HepG2 (cell line): ENCODE data around the gene MCRS1. TPM values are rescaled to one million over a fixed set of nuclear protein-coding genes. Genes with fewer than 3 reads are reported as not detected.

Experiments used
- ATAC-seq: fragments of 200-7000 bp; cut with Tn5 transposase; 3 replicates; pipeline ENCODE4 v1.9.1; 2020; ENCODE audit warnings: mild to moderate bottlenecking, moderate library complexity
- BruUV-seq: library from RNA; stranded (reverse); fragments of 400-500 nt; replicated peaks from 2 replicates; lab custom pipeline; 2021; lab: Mats Ljungman, UMichigan
- CTCF ChIA-PET: fragments of 300-600 bp; formaldehyde crosslinking; extraction: SDS; loops from one replicate; lab custom pipeline; 2021; ENCODE audit warnings: low total read pairs, inconsistent platforms, low intra/inter-chr PET ratio; lab: Yijun Ruan, JAX
- POLR2A ChIA-PET: fragments of 350-600 bp; sonication (Branson Sonifier 250); formaldehyde crosslinking; loops from one replicate; lab custom pipeline; 2020; ENCODE audit warnings: antibody characterized with exemption, inconsistent platforms; lab: Yijun Ruan, JAX
- DNase-seq: peaks from one replicate; pipeline ENCODE4 v3.0.0-alpha.2; 2015; ENCODE audit warnings: low spot score
- FAIRE-seq: peaks from 3 replicates; lab custom pipeline; 2011; peaks lifted over from hg19 to GRCh38; lab: Jason Lieb, UNC
- H2AFZ ChIP-seq: one replicate; pipeline ENCODE4 v1.6.1; 2011; ENCODE audit warnings: low read length, inconsistent platforms
- H3K27ac ChIP-seq: fragments of 300-600 bp; 3 replicates; pipeline ENCODE4 v1.8.0; 2011; ENCODE audit warnings: mixed run types, mild to moderate bottlenecking, mixed read lengths, low read length, inconsistent platforms; ENCODE audit not compliant: insufficient read depth; ENCODE audit errors: extremely low read length
- H3K27me3 ChIP-seq, 2 experiments: fragments of 200-600 bp in 1 of 2; 2 replicates in 1 of 2; 3 replicates in 1 of 2; pipeline versions ENCODE4 v1.6.0 to v1.8.0; 2011; ENCODE audit warnings: low read length in 2 of 2, mild to moderate bottlenecking in 2 of 2, moderate library complexity in 2 of 2, inconsistent platforms in 1 of 2; ENCODE audit not compliant: insufficient read depth in 2 of 2, control insufficient read depth in 1 of 2
- H3K36me3 ChIP-seq, 2 experiments: fragments of 200-600 bp in 1 of 2; replicated peaks in 1 of 2; 2 replicates in 1 of 2; 3 replicates in 1 of 2; pipeline versions ENCODE4 v1.5.1 to v1.8.0; 2011; ENCODE audit warnings: low read length in 2 of 2, inconsistent platforms in 1 of 2; ENCODE audit not compliant: insufficient read depth in 2 of 2, control insufficient read depth in 1 of 2
- H3K4me1 ChIP-seq: 2 replicates; pipeline ENCODE4 v1.5.1; 2012; ENCODE audit warnings: low read length, inconsistent platforms; ENCODE audit not compliant: insufficient read depth
- H3K4me2 ChIP-seq: 2 replicates; pipeline ENCODE4 v1.6.0; 2011; ENCODE audit warnings: low read depth, low read length, inconsistent platforms
- H3K4me3 ChIP-seq, 3 experiments: fragments of 200-600 bp in 1 of 3; sonication (generic), shearing (Covaris generic) in 1 of 3; replicated peaks in 1 of 3; 2 replicates each; pipeline ENCODE4 v1.5.1; 2011 to 2016; ENCODE audit warnings: low read length in 3 of 3, inconsistent platforms in 2 of 3, low read depth in 2 of 3, mild to moderate bottlenecking in 2 of 3, control low read depth in 1 of 3, mixed read lengths in 1 of 3; ENCODE audit not compliant: insufficient read depth in 1 of 3
- H3K79me2 ChIP-seq: one replicate; pipeline ENCODE4 v1.6.1; 2011; ENCODE audit warnings: low read length, inconsistent platforms; ENCODE audit not compliant: insufficient read depth
- H3K9ac ChIP-seq: 2 replicates; pipeline ENCODE4 v1.6.0; 2011; ENCODE audit warnings: mild to moderate bottlenecking, low read depth, low read length, inconsistent platforms; ENCODE audit not compliant: insufficient read depth
- H3K9me3 ChIP-seq: 2 replicates; pipeline ENCODE4 v1.5.1; 2012; ENCODE audit warnings: mild to moderate bottlenecking, low read length
- H4K20me1 ChIP-seq: 2 replicates; pipeline ENCODE4 v1.6.0; 2011; ENCODE audit warnings: inconsistent platforms, mild to moderate bottlenecking, low read length, moderate library complexity; ENCODE audit not compliant: insufficient read depth
- CCAR2 ChIP-seq: fragments of 200-400 bp; formaldehyde crosslinking; optimal IDR thresholded peaks from 2 replicates; pipeline ENCODE3; 2018; ENCODE audit warnings: low read depth, mild to moderate bottlenecking, low read length, moderate library complexity
- EED ChIP-seq: sonication (generic); formaldehyde crosslinking; IDR thresholded peaks from 2 replicates; pipeline ENCODE4 v1.5.0; 2020; ENCODE audit warnings: mild to moderate bottlenecking, missing genetic modification reagents
- FOSL2 ChIP-seq: sonication (generic); formaldehyde crosslinking; IDR thresholded peaks from 2 replicates; pipeline ENCODE4 v1.4.0; 2020; ENCODE audit warnings: missing genetic modification reagents
- GZF1 ChIP-seq: sonication (generic); formaldehyde crosslinking; IDR thresholded peaks from 2 replicates; pipeline ENCODE4 v1.5.1; 2020; ENCODE audit warnings: mild to moderate bottlenecking, missing genetic modification reagents
- HNF4G ChIP-seq, 2 experiments: sonication (generic) in 1 of 2; formaldehyde crosslinking in 1 of 2; IDR thresholded peaks; 2 replicates each; pipeline versions ENCODE4 v1.4.0 to v1.6.1; 2011 to 2020; ENCODE audit warnings: borderline replicate concordance in 2 of 2, low read depth in 2 of 2, mild to moderate bottlenecking in 2 of 2, low read length in 1 of 2, missing genetic modification reagents in 1 of 2, moderate library complexity in 1 of 2
- RAD51 ChIP-seq: fragments of 450-650 bp; IDR thresholded peaks from 2 replicates; pipeline ENCODE4 v1.6.1; 2016; ENCODE audit warnings: borderline replicate concordance
- SIX4 ChIP-seq: sonication (generic); formaldehyde crosslinking; IDR thresholded peaks from 2 replicates; pipeline ENCODE4 v1.4.0; 2020; ENCODE audit warnings: missing genetic modification reagents
- ZNF260 ChIP-seq: sonication (generic); formaldehyde crosslinking; IDR thresholded peaks from 2 replicates; pipeline ENCODE4 v1.4.0; 2020; ENCODE audit warnings: missing genetic modification reagents, low read depth, mild to moderate bottlenecking, borderline replicate concordance
- ZNF296 ChIP-seq: sonication (generic); formaldehyde crosslinking; conservative IDR thresholded peaks from 2 replicates; pipeline ENCODE4 v1.5.0; 2020; ENCODE audit warnings: mild to moderate bottlenecking, missing genetic modification reagents
- ZNF468 ChIP-seq: sonication (generic); formaldehyde crosslinking; IDR thresholded peaks from 2 replicates; pipeline ENCODE4 v1.8.0; 2022; ENCODE audit warnings: mild to moderate bottlenecking, moderate library complexity, missing genetic modification reagents
- ZNF839 ChIP-seq: sonication (generic); formaldehyde crosslinking; IDR thresholded peaks from 2 replicates; pipeline ENCODE4 v1.4.0; 2020; ENCODE audit warnings: missing genetic modification reagents, mild to moderate bottlenecking, borderline replicate concordance
- WGBS: methylation state at CpG from one replicate; pipeline ENCODE4 v1.1.6; 2017; ENCODE audit warnings: low lambda C conversion rate; 5-methylcytosine and 5-hydroxymethylcytosine counted together
- in situ Hi-C: cut with HindIII; loops from 2 replicates; pipeline ENCODE4 v1.10.0; 2017; ENCODE audit warnings: low pct_unique_long_range_greater_than_20kb; ENCODE audit not compliant: extremely low pct_ligation_motif_present
- intact Hi-C: fragments of 100-400 bp; cut with micrococcal nuclease; formaldehyde crosslinking; loops from one replicate; pipeline ENCODE4 v1.10.0; 2022; ENCODE audit not compliant: unreplicated experiment
- polyA plus RNA-seq, 8 experiments: library from polyadenylated mRNA; depleted of rRNA in 3 of 8; stranded (reverse) in 7 of 8; unstranded in 1 of 8; fragments of >200 nt; fragmentation: Illumina TruSeq in 4 of 8; extraction: Trizol in 4 of 8; gene quantifications; 2 replicates each; pipeline versions ENCODE4 v1.2.1 to v1.2.3, GENCODE V29; 2011 to 2016; ENCODE audit warnings: low read depth in 4 of 8, missing spikeins in 1 of 8, mixed read lengths in 1 of 8; ENCODE audit not compliant: insufficient read depth in 1 of 8
- total RNA-seq, 5 experiments: library from RNA; depleted of rRNA; stranded (reverse); fragments of >200 nt; fragmentation: Illumina TruSeq; extraction: Trizol; gene quantifications; 2 replicates each; pipeline ENCODE4 v1.2.3, GENCODE V29; 2016; ENCODE audit warnings: low read depth in 1 of 5
- TF ChIP-seq, protein P1 (sequence below): sonication (generic); formaldehyde crosslinking; IDR thresholded peaks from 2 replicates; pipeline ENCODE4 v1.4.0; 2020; ENCODE audit warnings: missing genetic modification reagents
- TF ChIP-seq, protein P2 (sequence below): sonication (generic); formaldehyde crosslinking; IDR thresholded peaks from 2 replicates; pipeline ENCODE4 v1.8.0; 2022; ENCODE audit warnings: missing genetic modification reagents, low read depth, mild to moderate bottlenecking, borderline replicate concordance
- TF ChIP-seq, protein P3 (sequence below), 2 experiments: sonication (generic) in 1 of 2; formaldehyde crosslinking in 1 of 2; IDR thresholded peaks; 2 replicates each; pipeline versions ENCODE4 v1.4.0 to v1.6.1; 2016 to 2020; ENCODE audit warnings: borderline replicate concordance in 1 of 2, low read depth in 1 of 2, mild to moderate bottlenecking in 1 of 2, missing genetic modification reagents in 1 of 2

Gene MCRS1
- total and polyA plus RNA-seq, 2 of the 13 experiments (the other 11 are each of a cell fraction or from before 2014, with no cell fraction given), result 51.0 to 66.3 TPM

DNA sequence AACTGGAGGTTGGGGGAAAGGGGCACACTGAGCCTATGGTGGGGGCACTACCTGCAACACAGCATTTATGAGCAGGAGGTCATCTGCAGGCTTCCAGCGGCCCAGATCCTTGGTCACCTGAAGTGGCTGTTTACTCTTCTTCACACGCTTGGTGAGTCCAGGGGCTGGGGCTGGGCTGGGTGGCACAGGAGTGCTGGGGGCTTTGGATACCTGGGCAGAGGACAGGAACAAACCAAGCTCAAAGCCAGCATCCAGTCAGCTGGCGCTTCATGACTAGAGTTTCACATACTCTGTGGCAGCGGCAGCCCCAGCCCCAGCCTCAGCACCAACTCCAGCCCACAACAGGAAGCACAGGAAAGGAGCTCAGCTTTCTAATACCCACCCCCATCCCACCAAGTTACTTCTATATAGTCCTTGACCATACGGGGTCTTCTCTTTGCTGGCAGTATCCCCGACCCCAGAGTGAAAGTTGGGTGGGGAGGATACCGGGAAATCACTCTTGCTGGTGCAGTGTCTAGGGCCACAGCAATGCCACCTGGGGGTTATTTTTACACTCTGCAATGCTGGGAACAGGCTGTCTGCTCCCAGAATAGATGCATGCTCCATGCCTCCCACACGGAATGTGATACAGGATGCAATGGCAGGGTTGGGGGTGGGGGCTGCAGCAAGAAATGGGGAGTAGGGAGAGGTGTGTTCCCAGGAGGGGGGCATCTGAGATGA is 3.1 kb downstream of the MCRS1 start:
- no TSS peak for BruUV-seq
- no peak overlapping the region for H2AFZ ChIP-seq
- H3K27ac ChIP-seq, result no peak overlapping the region
- no peaks in the 10 kb centered on the region; a peak in 1 of 5 replicates for H3K27me3 ChIP-seq
- no peaks in the 10 kb centered on the region for H4K20me1 ChIP-seq
- ChIA-PET CTCF (no interaction called here), POLR2A (interaction anchor here (0.9 kb wide), 1 partner anchor 176 kb away, joined by 3 read pairs; the partner anchor contains the start of gene TMBIM6)
- peaks cover 21% of the 10 kb centered on the region for H3K79me2 ChIP-seq
- DNase-seq (no peak), FAIRE-seq (no peak), ATAC-seq (no peak)
- WGBS, result 95% methylated on average over 4 of the region's 8 CpGs
- H3K9ac ChIP-seq, result no peak overlapping the region
- H3K4me1 ChIP-seq, result peaks cover 18% of the 10 kb centered on the region
- intact Hi-C loops (loop anchor here (5.0 kb wide), 2 partner anchors 57 to 568 kb away; partner anchors contain the start of genes DDN and PRPF40B), in situ Hi-C loops (no loop called here)
- H3K36me3 ChIP-seq, result peaks cover 23 to 61% of the 10 kb centered on the region in 2 experiments
- no peak overlapping the region for H3K4me2 ChIP-seq
- no peaks in the 10 kb centered on the region for H3K9me3 ChIP-seq
- no peak overlapping the region for H3K4me3 ChIP-seq
- no peak for TF ChIP-seq HNF4G (IDR thresholded peaks at IDR 0.05; ENCODE audit: borderline replicate concordance, low read depth, low read length)
- no peak for TF ChIP-seq HNF4G (CRISPR knock-in tag; IDR thresholded peaks at IDR 0.05; ENCODE audit: borderline replicate concordance, low read depth)
- TF ChIP-seq, protein P1, sequence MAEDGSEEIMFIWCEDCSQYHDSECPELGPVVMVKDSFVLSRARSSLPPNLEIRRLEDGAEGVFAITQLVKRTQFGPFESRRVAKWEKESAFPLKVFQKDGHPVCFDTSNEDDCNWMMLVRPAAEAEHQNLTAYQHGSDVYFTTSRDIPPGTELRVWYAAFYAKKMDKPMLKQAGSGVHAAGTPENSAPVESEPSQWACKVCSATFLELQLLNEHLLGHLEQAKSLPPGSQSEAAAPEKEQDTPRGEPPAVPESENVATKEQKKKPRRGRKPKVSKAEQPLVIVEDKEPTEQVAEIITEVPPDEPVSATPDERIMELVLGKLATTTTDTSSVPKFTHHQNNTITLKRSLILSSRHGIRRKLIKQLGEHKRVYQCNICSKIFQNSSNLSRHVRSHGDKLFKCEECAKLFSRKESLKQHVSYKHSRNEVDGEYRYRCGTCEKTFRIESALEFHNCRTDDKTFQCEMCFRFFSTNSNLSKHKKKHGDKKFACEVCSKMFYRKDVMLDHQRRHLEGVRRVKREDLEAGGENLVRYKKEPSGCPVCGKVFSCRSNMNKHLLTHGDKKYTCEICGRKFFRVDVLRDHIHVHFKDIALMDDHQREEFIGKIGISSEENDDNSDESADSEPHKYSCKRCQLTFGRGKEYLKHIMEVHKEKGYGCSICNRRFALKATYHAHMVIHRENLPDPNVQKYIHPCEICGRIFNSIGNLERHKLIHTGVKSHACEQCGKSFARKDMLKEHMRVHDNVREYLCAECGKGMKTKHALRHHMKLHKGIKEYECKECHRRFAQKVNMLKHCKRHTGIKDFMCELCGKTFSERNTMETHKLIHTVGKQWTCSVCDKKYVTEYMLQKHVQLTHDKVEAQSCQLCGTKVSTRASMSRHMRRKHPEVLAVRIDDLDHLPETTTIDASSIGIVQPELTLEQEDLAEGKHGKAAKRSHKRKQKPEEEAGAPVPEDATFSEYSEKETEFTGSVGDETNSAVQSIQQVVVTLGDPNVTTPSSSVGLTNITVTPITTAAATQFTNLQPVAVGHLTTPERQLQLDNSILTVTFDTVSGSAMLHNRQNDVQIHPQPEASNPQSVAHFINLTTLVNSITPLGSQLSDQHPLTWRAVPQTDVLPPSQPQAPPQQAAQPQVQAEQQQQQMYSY, result no peak
- no peak for TF ChIP-seq RAD51
- TF ChIP-seq ZNF260 (CRISPR knock-in tag), result no peak
- no peak for TF ChIP-seq ZNF468 (CRISPR knock-in tag)
- TF ChIP-seq GZF1 (CRISPR knock-in tag), result no peak
- TF ChIP-seq, protein P2, sequence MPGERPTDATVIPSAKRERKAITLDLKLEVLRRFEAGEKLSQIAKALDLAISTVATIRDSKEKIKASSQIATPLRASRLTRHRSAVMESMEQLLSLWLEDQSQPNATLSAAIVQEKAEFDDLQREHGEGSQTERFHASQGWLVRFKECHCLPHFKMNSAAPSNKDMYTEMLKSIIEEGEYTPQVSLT, result no peak
- TF ChIP-seq, protein P3, sequence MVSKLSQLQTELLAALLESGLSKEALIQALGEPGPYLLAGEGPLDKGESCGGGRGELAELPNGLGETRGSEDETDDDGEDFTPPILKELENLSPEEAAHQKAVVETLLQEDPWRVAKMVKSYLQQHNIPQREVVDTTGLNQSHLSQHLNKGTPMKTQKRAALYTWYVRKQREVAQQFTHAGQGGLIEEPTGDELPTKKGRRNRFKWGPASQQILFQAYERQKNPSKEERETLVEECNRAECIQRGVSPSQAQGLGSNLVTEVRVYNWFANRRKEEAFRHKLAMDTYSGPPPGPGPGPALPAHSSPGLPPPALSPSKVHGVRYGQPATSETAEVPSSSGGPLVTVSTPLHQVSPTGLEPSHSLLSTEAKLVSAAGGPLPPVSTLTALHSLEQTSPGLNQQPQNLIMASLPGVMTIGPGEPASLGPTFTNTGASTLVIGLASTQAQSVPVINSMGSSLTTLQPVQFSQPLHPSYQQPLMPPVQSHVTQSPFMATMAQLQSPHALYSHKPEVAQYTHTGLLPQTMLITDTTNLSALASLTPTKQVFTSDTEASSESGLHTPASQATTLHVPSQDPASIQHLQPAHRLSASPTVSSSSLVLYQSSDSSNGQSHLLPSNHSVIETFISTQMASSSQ (IDR thresholded peaks at IDR 0.05; ENCODE audit: low read depth), result no peak
- TF ChIP-seq, protein P3 (CRISPR knock-in tag; IDR thresholded peaks at IDR 0.05; ENCODE audit: borderline replicate concordance), result no peak
- no peak for TF ChIP-seq ZNF839 (CRISPR knock-in tag)
- no peak for TF ChIP-seq FOSL2 (CRISPR knock-in tag)
- no peak for TF ChIP-seq SIX4 (CRISPR knock-in tag)
- TF ChIP-seq CCAR2, result no peak
- no peak for TF ChIP-seq EED (CRISPR knock-in tag)
- TF ChIP-seq ZNF296 (CRISPR knock-in tag), result no peak
